ENCODE measurements around the gene TMEM53. TPM values are rescaled to one million over a fixed set of nuclear protein-coding genes. Genes with fewer than 3 reads are reported as not detected.

Gene TMEM53
- total RNA-seq, 2 donors from 2014 or later: 2.7 to 6.9 TPM

GRCh38 chr1:44603718-44604117 is 70.6 kb downstream of the TMEM53 start:
- Histone ChIP-seq H3K27me3 (replicated peaks; ENCODE audit: insufficient read depth) (peaks cover 4% of the 10 kb centered on the region), H3K9me3 (no peaks in the 10 kb centered on the region), H3K4me3 (no peak overlapping the region), H3K36me3 (no peaks in the 10 kb centered on the region), H3K27ac (no peak overlapping the region), H3K4me1 (replicated peaks) (no peaks in the 10 kb centered on the region)
- intact Hi-C loops (cut with DNase I): no loop called here
- 30% methylated on average over 4 of the region's 4 CpGs for WGBS
- no peak for DNase-seq (ENCODE audit: low spot score)
- no peak for TF ChIP-seq CTCF (IDR thresholded peaks at IDR 0.05)
- no peak for TF ChIP-seq POLR2A (IDR thresholded peaks at IDR 0.05)
- no peak for TF ChIP-seq POLR2AphosphoS5 (IDR thresholded peaks at IDR 0.05)

Small RNA genes within 50 kb of the gene (small RNA-seq; reads per million reads assigned to genes)
- gene RNU5F-1: 0.50 to 1.2 reads per million in 2 donors

Other genes with a start within 250 kb of the TMEM53 start
- gene ARMH1, start 233 bp upstream of the TMEM53 start, total RNA-seq: 1 to 10 TPM; 1.0 to 3.6 TPM
- gene RNU5D-1, start 56.7 kb upstream of the TMEM53 start, total RNA-seq: not detected
- 10 to 100 TPM in 1 of 2 donors, 1 to 10 TPM in 1; 3.5 to 13.2 TPM for gene KIF2C, start 65.4 kb upstream of the TMEM53 start, total RNA-seq
- gene RPS8, start 101.1 kb upstream of the TMEM53 start, total RNA-seq: 1,000 to 10,000 TPM; 1,669 to 3,439 TPM
- not detected for gene BEST4, start 113.7 kb upstream of the TMEM53 start, total RNA-seq
- 10 to 100 TPM in 1 of 2 donors, 1 to 10 TPM in 1; 5.2 to 15.5 TPM for gene PLK3, start 125.9 kb upstream of the TMEM53 start, total RNA-seq
- 1 to 10 TPM in 1 of 2 donors, not detected in 1; 4.0 TPM for gene DYNLT4, start 132.9 kb upstream of the TMEM53 start, total RNA-seq
- gene BTBD19, start 134.0 kb upstream of the TMEM53 start, total RNA-seq: 10 to 100 TPM in 1 of 2 donors, under 1 TPM in 1; 0.50 to 10.5 TPM
- 10 to 100 TPM in 1 of 2 donors, under 1 TPM in 1; 0.32 to 31.9 TPM for gene PTCH2, start 168.8 kb upstream of the TMEM53 start, total RNA-seq

Data from prostate gland (tissue), 2 donors.